Osteocyte (in vitro differentiated cells): ENCODE measurements around the gene PAN3. TPM values are rescaled to one million over a fixed set of nuclear protein-coding genes. Genes with fewer than 3 reads are reported as not detected.

ENCODE experiments used
- DNase-seq: peaks from one replicate; pipeline ENCODE4 v3.0.0; 2021; ENCODE audit warnings: mixed read lengths; ENCODE audit not compliant: unreplicated experiment; ENCODE audit errors: extremely low spot score
- H3K27ac Mint-ChIP-seq: one replicate; pipeline ENCODE4 v1.8.0; 2021; ENCODE audit warnings: mild to moderate bottlenecking, mixed read lengths; ENCODE audit not compliant: unreplicated experiment
- H3K27me3 Mint-ChIP-seq: one replicate; pipeline ENCODE4 v1.8.0; 2021; ENCODE audit warnings: mixed read lengths; ENCODE audit not compliant: unreplicated experiment
- H3K36me3 Mint-ChIP-seq: one replicate; pipeline ENCODE4 v1.8.0; 2021; ENCODE audit warnings: mixed read lengths; ENCODE audit not compliant: unreplicated experiment
- H3K4me1 Mint-ChIP-seq: one replicate; pipeline ENCODE4 v1.8.0; 2021; ENCODE audit warnings: mixed read lengths; ENCODE audit not compliant: unreplicated experiment
- H3K4me3 Mint-ChIP-seq: one replicate; pipeline ENCODE4 v1.8.0; 2021; ENCODE audit warnings: mild to moderate bottlenecking, moderate library complexity, mixed read lengths; ENCODE audit not compliant: unreplicated experiment
- H3K9me3 Mint-ChIP-seq: one replicate; pipeline ENCODE4 v1.8.0; 2021; ENCODE audit warnings: mixed read lengths; ENCODE audit not compliant: unreplicated experiment
- long read RNA-seq: library from polyadenylated mRNA; unstranded; transcript quantifications from one replicate; pipeline ENCODE4 v2.0.0, GENCODE V29; 2021
- total RNA-seq: library from RNA; stranded (reverse); gene quantifications from 2 replicates; pipeline ENCODE4 v1.2.1, GENCODE V29; 2021
- TF ChIP-seq, protein P1 (sequence below): fragments of 200-600 bp; sonication (generic); IDR thresholded peaks from 2 replicates; pipeline ENCODE4 v1.5.0; 2021; ENCODE audit warnings: antibody characterized with exemption, mild to moderate bottlenecking, moderate library complexity

The PAN3 gene, protein sequence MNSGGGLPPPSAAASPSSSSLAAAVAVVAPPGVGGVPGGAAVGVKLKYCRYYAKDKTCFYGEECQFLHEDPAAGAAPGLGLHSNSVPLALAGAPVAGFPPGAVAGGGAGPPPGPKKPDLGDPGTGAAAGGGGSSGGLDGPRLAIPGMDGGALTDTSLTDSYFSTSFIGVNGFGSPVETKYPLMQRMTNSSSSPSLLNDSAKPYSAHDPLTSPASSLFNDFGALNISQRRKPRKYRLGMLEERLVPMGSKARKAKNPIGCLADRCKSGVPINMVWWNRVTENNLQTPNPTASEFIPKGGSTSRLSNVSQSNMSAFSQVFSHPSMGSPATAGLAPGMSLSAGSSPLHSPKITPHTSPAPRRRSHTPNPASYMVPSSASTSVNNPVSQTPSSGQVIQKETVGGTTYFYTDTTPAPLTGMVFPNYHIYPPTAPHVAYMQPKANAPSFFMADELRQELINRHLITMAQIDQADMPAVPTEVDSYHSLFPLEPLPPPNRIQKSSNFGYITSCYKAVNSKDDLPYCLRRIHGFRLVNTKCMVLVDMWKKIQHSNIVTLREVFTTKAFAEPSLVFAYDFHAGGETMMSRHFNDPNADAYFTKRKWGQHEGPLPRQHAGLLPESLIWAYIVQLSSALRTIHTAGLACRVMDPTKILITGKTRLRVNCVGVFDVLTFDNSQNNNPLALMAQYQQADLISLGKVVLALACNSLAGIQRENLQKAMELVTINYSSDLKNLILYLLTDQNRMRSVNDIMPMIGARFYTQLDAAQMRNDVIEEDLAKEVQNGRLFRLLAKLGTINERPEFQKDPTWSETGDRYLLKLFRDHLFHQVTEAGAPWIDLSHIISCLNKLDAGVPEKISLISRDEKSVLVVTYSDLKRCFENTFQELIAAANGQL
- total RNA-seq, result 32.7 and 35.1 TPM in 2 replicates
- long read RNA-seq, partial matches to known transcripts, result 1 of 10 reads
- long read RNA-seq, other reads (novel, unspliced or antisense), result 9 of 10 reads

GRCh38 chr13:28138012-28138755, at the start of gene PAN3:
Gene PAN3, plus strand, starts transcription at chr13:28138545. Its CDS starts 113 bp downstream, at chr13:28138658.
- peak; percentile 98 for DNase-seq
- no peaks in the 10 kb centered on the region for H3K9me3 Mint-ChIP-seq
- H3K4me3 Mint-ChIP-seq, result peak within 1 kb of the TSS; percentile 84
- no peaks in the 10 kb centered on the region for H3K36me3 Mint-ChIP-seq
- TF ChIP-seq, protein P1, sequence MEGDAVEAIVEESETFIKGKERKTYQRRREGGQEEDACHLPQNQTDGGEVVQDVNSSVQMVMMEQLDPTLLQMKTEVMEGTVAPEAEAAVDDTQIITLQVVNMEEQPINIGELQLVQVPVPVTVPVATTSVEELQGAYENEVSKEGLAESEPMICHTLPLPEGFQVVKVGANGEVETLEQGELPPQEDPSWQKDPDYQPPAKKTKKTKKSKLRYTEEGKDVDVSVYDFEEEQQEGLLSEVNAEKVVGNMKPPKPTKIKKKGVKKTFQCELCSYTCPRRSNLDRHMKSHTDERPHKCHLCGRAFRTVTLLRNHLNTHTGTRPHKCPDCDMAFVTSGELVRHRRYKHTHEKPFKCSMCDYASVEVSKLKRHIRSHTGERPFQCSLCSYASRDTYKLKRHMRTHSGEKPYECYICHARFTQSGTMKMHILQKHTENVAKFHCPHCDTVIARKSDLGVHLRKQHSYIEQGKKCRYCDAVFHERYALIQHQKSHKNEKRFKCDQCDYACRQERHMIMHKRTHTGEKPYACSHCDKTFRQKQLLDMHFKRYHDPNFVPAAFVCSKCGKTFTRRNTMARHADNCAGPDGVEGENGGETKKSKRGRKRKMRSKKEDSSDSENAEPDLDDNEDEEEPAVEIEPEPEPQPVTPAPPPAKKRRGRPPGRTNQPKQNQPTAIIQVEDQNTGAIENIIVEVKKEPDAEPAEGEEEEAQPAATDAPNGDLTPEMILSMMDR, result no peak
- H3K27ac Mint-ChIP-seq, result peak within 1 kb of the TSS; percentile 99
- no peaks in the 10 kb centered on the region for H3K27me3 Mint-ChIP-seq
- H3K4me1 Mint-ChIP-seq, result peaks cover 40% of the 10 kb centered on the region

DNA sequence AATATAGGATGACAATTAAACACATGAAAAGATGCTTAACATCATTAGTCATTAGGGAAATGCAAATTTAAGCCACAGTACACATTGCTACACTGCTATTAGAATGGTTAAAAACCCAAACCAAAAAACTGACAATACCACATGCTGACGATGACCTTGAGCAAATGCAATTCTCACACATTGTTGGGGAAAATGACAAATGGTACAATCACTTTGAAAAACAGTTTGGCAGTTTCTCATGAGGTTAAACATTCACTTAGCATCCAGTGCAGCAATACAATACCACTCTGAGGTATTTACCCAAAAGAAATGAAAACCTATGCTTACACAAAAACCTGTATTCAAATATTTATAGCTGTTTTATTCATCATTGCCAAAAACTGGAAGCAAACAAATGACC, 49.3 kb upstream of the PAN3 start:
- Mint-ChIP-seq H3K36me3 (no peaks in the 10 kb centered on the region), H3K4me1 (no peaks in the 10 kb centered on the region), H3K9me3 (no peaks in the 10 kb centered on the region), H3K27ac (no peak overlapping the region), H3K27me3 (peaks cover 40% of the 10 kb centered on the region), H3K4me3 (no peak overlapping the region)
- no peak for DNase-seq
- TF ChIP-seq, protein P1, result no peak

- peaks cover 50% of the 10 kb centered on the region for H3K27me3 Mint-ChIP-seq
- no peaks in the 10 kb centered on the region for H3K9me3 Mint-ChIP-seq
- TF ChIP-seq, protein P1, result no peak
- DNase-seq, result no peak
- H3K36me3 Mint-ChIP-seq, result no peaks in the 10 kb centered on the region
- H3K4me1 Mint-ChIP-seq, result no peaks in the 10 kb centered on the region
- H3K27ac Mint-ChIP-seq, result no peak overlapping the region
- no peak overlapping the region for H3K4me3 Mint-ChIP-seq
Measured at GRCh38 chr13:28092431-28092830, 45.9 kb upstream of the PAN3 start.

- no peak overlapping the region for H3K4me3 Mint-ChIP-seq
- H3K27ac Mint-ChIP-seq, result no peak overlapping the region
- TF ChIP-seq, protein P1, result no peak
- peaks cover 56% of the 10 kb centered on the region for H3K27me3 Mint-ChIP-seq
- no peak for DNase-seq
- peaks cover 5% of the 10 kb centered on the region for H3K9me3 Mint-ChIP-seq
- H3K36me3 Mint-ChIP-seq, result peaks cover 3% of the 10 kb centered on the region
- no peaks in the 10 kb centered on the region for H3K4me1 Mint-ChIP-seq
Measured at GRCh38 chr13:28093881-28094280, 44.5 kb upstream of the PAN3 start.
